Bronchial epithelial cell (primary cell): ENCODE measurements around the gene PIK3AP1. TPM values are rescaled to one million over a fixed set of nuclear protein-coding genes. Genes with fewer than 3 reads are reported as not detected.

Source experiments
- DNase-seq: peaks from one replicate; pipeline ENCODE4 v3.0.0-alpha.2; 2010; ENCODE audit warnings: low read depth
- FAIRE-seq: peaks from 2 replicates; lab custom pipeline; 2011; peaks lifted over from hg19 to GRCh38; lab: Jason Lieb, UNC
- H3K27me3 ChIP-seq: 2 replicates; pipeline ENCODE4 v1.5.1; 2011; ENCODE audit warnings: low read length; ENCODE audit not compliant: control insufficient read depth, insufficient read depth
- H3K36me3 ChIP-seq: 2 replicates; pipeline ENCODE4 v1.5.1; 2011; ENCODE audit warnings: low read length; ENCODE audit not compliant: control insufficient read depth, insufficient read depth
- H3K4me3 ChIP-seq: 2 replicates; pipeline ENCODE4 v1.5.1; 2011; ENCODE audit warnings: mild to moderate bottlenecking, low read depth, low read length, control low read depth
- total RNA-seq: library from RNA; depleted of rRNA; stranded (reverse); fragments of >200 nt; gene quantifications from 2 replicates; pipeline ENCODE4 v1.2.1, GENCODE V29; 2014
- TF ChIP-seq, protein P1 (sequence below): IDR thresholded peaks from 2 replicates; pipeline ENCODE4 v1.5.1; 2011; ENCODE audit warnings: mild to moderate bottlenecking, moderate library complexity, low read length, control low read depth, inconsistent platforms; ENCODE audit not compliant: insufficient read depth, severe bottlenecking

Gene PIK3AP1
- total RNA-seq, 1 donor from 2014 or later = 2.1 TPM

DNA sequence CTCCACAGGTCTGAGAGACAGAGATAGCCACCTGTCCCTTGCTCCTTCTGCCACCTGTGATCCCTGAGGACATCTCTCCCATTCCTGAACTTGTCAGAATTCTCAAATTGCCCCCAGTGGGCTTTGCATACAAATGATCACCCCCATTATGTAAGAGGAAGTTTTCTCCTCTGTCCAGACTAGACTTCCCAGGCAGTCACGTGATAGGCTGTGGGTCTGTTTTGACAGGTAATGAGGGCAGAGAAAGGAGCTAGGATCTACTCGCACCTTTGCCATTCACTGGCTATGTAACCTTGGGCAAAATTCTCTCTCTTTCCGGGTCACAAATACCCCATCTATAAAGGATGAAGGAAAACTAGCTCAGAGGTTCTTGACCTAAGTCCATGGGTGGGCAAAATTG, 112.1 kb downstream of the PIK3AP1 start:
- H3K4me3 ChIP-seq = no peak overlapping the region
- peaks cover 5% of the 10 kb centered on the region for H3K27me3 ChIP-seq
- DNase-seq = no peak
- FAIRE-seq = no peak
- TF ChIP-seq, protein P1, sequence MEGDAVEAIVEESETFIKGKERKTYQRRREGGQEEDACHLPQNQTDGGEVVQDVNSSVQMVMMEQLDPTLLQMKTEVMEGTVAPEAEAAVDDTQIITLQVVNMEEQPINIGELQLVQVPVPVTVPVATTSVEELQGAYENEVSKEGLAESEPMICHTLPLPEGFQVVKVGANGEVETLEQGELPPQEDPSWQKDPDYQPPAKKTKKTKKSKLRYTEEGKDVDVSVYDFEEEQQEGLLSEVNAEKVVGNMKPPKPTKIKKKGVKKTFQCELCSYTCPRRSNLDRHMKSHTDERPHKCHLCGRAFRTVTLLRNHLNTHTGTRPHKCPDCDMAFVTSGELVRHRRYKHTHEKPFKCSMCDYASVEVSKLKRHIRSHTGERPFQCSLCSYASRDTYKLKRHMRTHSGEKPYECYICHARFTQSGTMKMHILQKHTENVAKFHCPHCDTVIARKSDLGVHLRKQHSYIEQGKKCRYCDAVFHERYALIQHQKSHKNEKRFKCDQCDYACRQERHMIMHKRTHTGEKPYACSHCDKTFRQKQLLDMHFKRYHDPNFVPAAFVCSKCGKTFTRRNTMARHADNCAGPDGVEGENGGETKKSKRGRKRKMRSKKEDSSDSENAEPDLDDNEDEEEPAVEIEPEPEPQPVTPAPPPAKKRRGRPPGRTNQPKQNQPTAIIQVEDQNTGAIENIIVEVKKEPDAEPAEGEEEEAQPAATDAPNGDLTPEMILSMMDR = no peak
- H3K36me3 ChIP-seq = no peaks in the 10 kb centered on the region

- no peak overlapping the region for H3K4me3 ChIP-seq
- FAIRE-seq (no peak), DNase-seq (no peak)
- TF ChIP-seq, protein P1 = no peak
- peaks cover 5% of the 10 kb centered on the region for H3K27me3 ChIP-seq
- H3K36me3 ChIP-seq = no peaks in the 10 kb centered on the region
These were observed 113.4 kb downstream of the PIK3AP1 start for GRCh38 chr10:96606946-96607345.

- no peak for FAIRE-seq
- DNase-seq = no peak
- TF ChIP-seq, protein P1 = no peak
- Histone ChIP-seq H3K36me3 (no peaks in the 10 kb centered on the region), H3K27me3 (peaks cover 5% of the 10 kb centered on the region), H3K4me3 (no peak overlapping the region)
These were observed 114.1 kb downstream of the PIK3AP1 start for GRCh38 chr10:96606216-96606615.

- FAIRE-seq = no peak
These were observed 120.0 kb downstream of the PIK3AP1 start for GRCh38 chr10:96600337-96600736.

DNA sequence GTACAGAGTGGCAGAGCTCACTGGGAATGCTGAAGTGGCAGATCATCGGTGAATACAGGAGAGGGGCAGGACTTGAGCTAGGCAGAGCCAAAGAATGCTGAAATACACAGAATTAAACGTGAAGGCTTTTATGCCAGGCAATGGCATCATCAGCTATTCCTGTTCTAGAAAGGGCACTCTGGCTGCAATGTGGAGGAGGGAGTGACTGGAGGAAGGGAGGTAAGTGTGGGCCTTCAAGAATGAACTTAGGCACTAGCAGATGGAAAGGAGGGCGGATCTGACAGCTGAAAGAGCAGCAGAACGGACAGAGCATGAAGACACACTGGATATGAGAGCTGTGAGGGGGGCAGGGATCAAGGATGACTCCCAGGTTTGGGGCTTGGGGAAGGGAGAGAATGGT, 121.5 kb downstream of the PIK3AP1 start:
- no peak overlapping the region for H3K4me3 ChIP-seq
- FAIRE-seq (no peak), DNase-seq (no peak)
- H3K36me3 ChIP-seq = no peaks in the 10 kb centered on the region
- TF ChIP-seq, protein P1 = no peak
- H3K27me3 ChIP-seq = no peaks in the 10 kb centered on the region

More at GRCh38 chr10:96600337-96600736, 120.0 kb downstream of the PIK3AP1 start:
- DNase-seq = no peak
- Histone ChIP-seq H3K27me3 (no peaks in the 10 kb centered on the region), H3K36me3 (no peaks in the 10 kb centered on the region), H3K4me3 (no peak overlapping the region)
- TF ChIP-seq, protein P1 = no peak
